ENCODE measurements around the gene MYO5B.

Gene MYO5B

DNA sequence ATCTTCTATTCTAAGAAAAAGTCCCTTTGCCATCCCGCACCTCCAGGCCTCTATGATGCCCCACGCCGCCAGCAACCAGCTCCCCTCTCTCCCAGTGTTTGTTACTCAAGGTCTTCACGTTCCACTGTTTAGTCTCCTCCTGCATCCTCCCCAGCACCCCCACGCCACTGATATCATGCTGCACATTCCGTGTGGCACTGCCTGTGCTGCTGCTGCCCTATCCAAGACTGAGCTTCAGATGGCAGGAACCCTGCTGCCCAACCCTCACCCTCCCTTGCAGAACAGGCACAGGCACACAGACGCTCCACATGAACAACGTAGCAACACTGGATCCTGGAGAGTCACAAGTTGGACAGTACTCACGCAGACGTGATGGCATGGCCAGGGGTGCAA, 35.3 kb downstream of the MYO5B start:
- H3K27me3 ChIP-seq (ENCODE audit: insufficient read depth, low read length, poor library complexity): peaks cover 4% of the 10 kb centered on the region
- H2AFZ ChIP-seq (ENCODE audit: low read depth, low read length): no peak overlapping the region
- no peaks in the 10 kb centered on the region for H3K79me2 ChIP-seq (ENCODE audit: insufficient read depth, low read length)
- ATAC-seq (ENCODE audit: insufficient read depth, low read depth) (no peak), DNase-seq (no peak)
- H3K36me3 ChIP-seq (ENCODE audit: insufficient read depth, low read length): no peaks in the 10 kb centered on the region
- no peaks in the 10 kb centered on the region for H3K4me1 ChIP-seq (ENCODE audit: insufficient read depth, low read length)
- no peaks in the 10 kb centered on the region for H3K9me3 ChIP-seq (ENCODE audit: insufficient read depth, low read length, severe bottlenecking)
- H3K9ac ChIP-seq (ENCODE audit: low read depth, low read length): no peak overlapping the region
- H3K27ac ChIP-seq (ENCODE audit: low read length): no peak overlapping the region
- H3K4me2 ChIP-seq (ENCODE audit: insufficient read depth, low read length): no peak overlapping the region
- no peaks in the 10 kb centered on the region for H4K20me1 ChIP-seq (ENCODE audit: insufficient read depth, low read length)
- no peak for TF ChIP-seq EZH2 (IDR thresholded peaks at IDR 0.05; ENCODE audit: borderline replicate concordance, low read depth, low read length, severe bottlenecking)
- TF ChIP-seq, protein P1, sequence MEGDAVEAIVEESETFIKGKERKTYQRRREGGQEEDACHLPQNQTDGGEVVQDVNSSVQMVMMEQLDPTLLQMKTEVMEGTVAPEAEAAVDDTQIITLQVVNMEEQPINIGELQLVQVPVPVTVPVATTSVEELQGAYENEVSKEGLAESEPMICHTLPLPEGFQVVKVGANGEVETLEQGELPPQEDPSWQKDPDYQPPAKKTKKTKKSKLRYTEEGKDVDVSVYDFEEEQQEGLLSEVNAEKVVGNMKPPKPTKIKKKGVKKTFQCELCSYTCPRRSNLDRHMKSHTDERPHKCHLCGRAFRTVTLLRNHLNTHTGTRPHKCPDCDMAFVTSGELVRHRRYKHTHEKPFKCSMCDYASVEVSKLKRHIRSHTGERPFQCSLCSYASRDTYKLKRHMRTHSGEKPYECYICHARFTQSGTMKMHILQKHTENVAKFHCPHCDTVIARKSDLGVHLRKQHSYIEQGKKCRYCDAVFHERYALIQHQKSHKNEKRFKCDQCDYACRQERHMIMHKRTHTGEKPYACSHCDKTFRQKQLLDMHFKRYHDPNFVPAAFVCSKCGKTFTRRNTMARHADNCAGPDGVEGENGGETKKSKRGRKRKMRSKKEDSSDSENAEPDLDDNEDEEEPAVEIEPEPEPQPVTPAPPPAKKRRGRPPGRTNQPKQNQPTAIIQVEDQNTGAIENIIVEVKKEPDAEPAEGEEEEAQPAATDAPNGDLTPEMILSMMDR (IDR thresholded peaks at IDR 0.05; ENCODE audit: borderline replicate concordance, extremely low read depth, low read length, poor library complexity, severe bottlenecking): no peak
- H3K4me3 ChIP-seq (ENCODE audit: low read depth in 1 of 2, low read length in 2 of 2): no peak overlapping the region

GRCh38 chr18:50158866-50159653, 35.9 kb downstream of the MYO5B start:
- DNase-seq: no peak
- no peak overlapping the region for H3K27ac ChIP-seq (ENCODE audit: low read length)
- H3K36me3 ChIP-seq (ENCODE audit: insufficient read depth, low read length): no peaks in the 10 kb centered on the region
- H3K9me3 ChIP-seq (ENCODE audit: insufficient read depth, low read length, severe bottlenecking): no peaks in the 10 kb centered on the region
- no peaks in the 10 kb centered on the region for H3K79me2 ChIP-seq (ENCODE audit: insufficient read depth, low read length)
- no peaks in the 10 kb centered on the region for H4K20me1 ChIP-seq (ENCODE audit: insufficient read depth, low read length)
- TF ChIP-seq EZH2 (IDR thresholded peaks at IDR 0.05; ENCODE audit: borderline replicate concordance, low read depth, low read length, severe bottlenecking): no peak
- TF ChIP-seq, protein P1 (IDR thresholded peaks at IDR 0.05; ENCODE audit: borderline replicate concordance, extremely low read depth, low read length, poor library complexity, severe bottlenecking): no peak
- no peaks in the 10 kb centered on the region for H3K4me1 ChIP-seq (ENCODE audit: insufficient read depth, low read length)
- no peak overlapping the region for H3K4me2 ChIP-seq (ENCODE audit: insufficient read depth, low read length)
- no peak overlapping the region for H3K4me3 ChIP-seq (ENCODE audit: low read depth in 1 of 2, low read length in 2 of 2)
- ATAC-seq (ENCODE audit: insufficient read depth, low read depth): no peak
- no peak overlapping the region for H2AFZ ChIP-seq (ENCODE audit: low read depth, low read length)
- peaks cover 4% of the 10 kb centered on the region for H3K27me3 ChIP-seq (ENCODE audit: insufficient read depth, low read length, poor library complexity)
- H3K9ac ChIP-seq (ENCODE audit: low read depth, low read length): no peak overlapping the region

GRCh38 chr18:50155406-50155805, 39.5 kb downstream of the MYO5B start:
- H2AFZ ChIP-seq (ENCODE audit: low read depth, low read length): no peak overlapping the region
- H3K4me3 ChIP-seq (ENCODE audit: low read depth in 1 of 2, low read length in 2 of 2): no peak overlapping the region
- no peaks in the 10 kb centered on the region for H3K27me3 ChIP-seq (ENCODE audit: insufficient read depth, low read length, poor library complexity)
- TF ChIP-seq, protein P1 (IDR thresholded peaks at IDR 0.05; ENCODE audit: borderline replicate concordance, extremely low read depth, low read length, poor library complexity, severe bottlenecking): no peak
- TF ChIP-seq EZH2 (IDR thresholded peaks at IDR 0.05; ENCODE audit: borderline replicate concordance, low read depth, low read length, severe bottlenecking): no peak
- no peaks in the 10 kb centered on the region for H4K20me1 ChIP-seq (ENCODE audit: insufficient read depth, low read length)
- H3K79me2 ChIP-seq (ENCODE audit: insufficient read depth, low read length): no peaks in the 10 kb centered on the region
- H3K36me3 ChIP-seq (ENCODE audit: insufficient read depth, low read length): no peaks in the 10 kb centered on the region
- DNase-seq (no peak), ATAC-seq (ENCODE audit: insufficient read depth, low read depth) (no peak)
- no peaks in the 10 kb centered on the region for H3K9me3 ChIP-seq (ENCODE audit: insufficient read depth, low read length, severe bottlenecking)
- no peak overlapping the region for H3K27ac ChIP-seq (ENCODE audit: low read length)
- no peaks in the 10 kb centered on the region for H3K4me1 ChIP-seq (ENCODE audit: insufficient read depth, low read length)
- H3K9ac ChIP-seq (ENCODE audit: low read depth, low read length): no peak overlapping the region
- H3K4me2 ChIP-seq (ENCODE audit: insufficient read depth, low read length): no peak overlapping the region

Data from DND-41 (cell line).